ENCODE results near the gene SUSD3.
"Not testable (repeated sequence)": the region's sequence is repeated elsewhere in the genome, so short reads cannot be mapped to it uniquely, and the experiment has no call there.

Gene SUSD3

DNA sequence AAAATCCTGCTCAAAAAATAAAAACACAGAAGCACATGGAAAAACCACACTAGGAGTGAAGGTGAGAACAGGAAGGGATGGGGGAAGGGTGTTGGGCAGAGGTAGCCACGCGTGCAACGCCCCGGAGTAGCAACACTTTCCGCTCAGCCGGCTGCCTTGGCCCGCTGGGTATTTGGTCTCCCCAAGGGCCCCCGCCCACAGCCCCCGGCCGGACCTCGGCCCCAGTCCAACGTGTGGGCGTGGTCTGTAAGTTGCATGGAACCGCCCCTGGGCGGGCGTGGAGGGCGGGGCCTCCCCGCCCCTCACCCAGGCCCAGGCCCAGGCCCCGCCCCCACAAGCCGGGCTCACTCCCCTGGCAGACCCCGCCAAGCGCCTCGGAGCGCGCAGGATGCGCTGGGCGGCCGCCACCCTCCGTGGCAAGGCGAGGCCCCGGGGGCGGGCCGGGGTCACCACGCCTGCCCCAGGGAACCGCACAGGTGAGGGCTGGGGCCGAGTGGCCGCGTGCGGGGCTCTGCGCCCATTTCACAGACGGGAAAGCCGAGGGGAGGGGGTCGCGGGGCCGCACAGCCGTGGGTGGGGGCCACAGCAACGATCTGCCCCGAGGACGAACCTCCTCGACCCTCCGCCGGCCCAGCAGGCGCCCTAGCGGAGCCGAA lies at the start of gene SUSD3:
SUSD3 (plus strand) TSS at position 347 of the 656 bp plus-strand sequence; CDS start at position 389, 42 bp downstream.
- no peak for DNase-seq (ENCODE audit: low read depth in 2 of 2)

DNA sequence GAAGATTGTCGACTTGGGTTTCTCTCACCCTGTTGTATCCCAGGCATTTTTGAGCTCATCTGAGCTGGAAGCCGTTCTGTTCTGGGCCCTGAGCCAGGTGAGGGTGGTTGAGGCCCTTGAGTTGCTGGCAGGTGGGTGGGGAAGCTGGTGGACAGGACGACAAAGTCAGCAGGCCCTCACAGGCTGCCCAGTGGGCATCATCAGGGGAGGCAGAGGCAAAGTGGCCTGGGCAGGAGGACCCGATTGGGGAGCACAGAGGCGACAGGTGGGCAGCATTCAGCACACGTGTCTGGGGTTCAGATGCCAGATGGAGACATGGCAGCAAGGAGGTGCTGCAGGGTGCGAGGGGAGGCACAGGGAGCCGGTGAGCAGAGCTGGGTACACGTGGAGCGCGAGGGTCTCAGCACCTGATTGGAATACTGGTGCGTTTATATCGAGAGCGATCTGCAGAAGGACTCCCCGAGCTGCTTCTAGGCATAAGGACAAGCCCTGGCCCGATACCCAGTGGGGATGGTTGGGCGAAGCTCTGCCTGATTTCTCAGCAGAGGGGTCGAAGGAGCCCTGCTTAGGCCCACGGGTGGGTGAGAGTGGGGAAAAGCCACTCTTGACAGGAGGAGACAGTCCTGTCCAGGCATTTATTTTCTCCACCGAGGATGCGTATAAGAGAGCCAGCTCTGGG lies 49.0 kb upstream of the SUSD3 start:
- no peak for DNase-seq (ENCODE audit: low read depth in 2 of 2)

- no peak for DNase-seq (ENCODE audit: low read depth in 2 of 2)
These were observed 48.4 kb upstream of the SUSD3 start for GRCh38 chr9:93010056-93010455.

GRCh38 chr9:93010704-93011103 lies 47.8 kb upstream of the SUSD3 start:
- no peak for DNase-seq (ENCODE audit: low read depth in 2 of 2)

DNA sequence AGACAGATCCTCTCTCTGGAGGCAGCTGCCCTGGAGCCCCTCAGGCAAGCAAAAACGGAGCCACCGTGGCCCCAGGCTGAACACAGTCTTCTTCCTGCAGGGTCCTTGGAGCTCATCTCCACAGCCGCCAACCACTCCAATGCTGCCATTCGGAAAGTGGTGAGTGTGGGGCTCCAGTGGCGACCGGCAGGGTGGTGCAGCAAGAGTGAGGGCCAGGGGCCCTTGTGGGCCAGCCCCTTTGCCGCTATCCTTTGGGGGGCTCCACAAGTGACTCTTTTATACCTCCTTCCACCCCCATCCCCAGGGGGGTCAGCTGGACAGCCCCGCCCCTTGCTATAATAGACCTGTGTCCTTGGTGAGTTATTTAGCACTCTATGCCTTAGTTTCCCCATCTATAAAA lies 47.4 kb upstream of the SUSD3 start:
- no peak for DNase-seq (ENCODE audit: low read depth in 2 of 2)

- DNase-seq (ENCODE audit: low read depth in 2 of 2): no peak
These were observed 45.3 kb upstream of the SUSD3 start for GRCh38 chr9:93012963-93013855.

DNA sequence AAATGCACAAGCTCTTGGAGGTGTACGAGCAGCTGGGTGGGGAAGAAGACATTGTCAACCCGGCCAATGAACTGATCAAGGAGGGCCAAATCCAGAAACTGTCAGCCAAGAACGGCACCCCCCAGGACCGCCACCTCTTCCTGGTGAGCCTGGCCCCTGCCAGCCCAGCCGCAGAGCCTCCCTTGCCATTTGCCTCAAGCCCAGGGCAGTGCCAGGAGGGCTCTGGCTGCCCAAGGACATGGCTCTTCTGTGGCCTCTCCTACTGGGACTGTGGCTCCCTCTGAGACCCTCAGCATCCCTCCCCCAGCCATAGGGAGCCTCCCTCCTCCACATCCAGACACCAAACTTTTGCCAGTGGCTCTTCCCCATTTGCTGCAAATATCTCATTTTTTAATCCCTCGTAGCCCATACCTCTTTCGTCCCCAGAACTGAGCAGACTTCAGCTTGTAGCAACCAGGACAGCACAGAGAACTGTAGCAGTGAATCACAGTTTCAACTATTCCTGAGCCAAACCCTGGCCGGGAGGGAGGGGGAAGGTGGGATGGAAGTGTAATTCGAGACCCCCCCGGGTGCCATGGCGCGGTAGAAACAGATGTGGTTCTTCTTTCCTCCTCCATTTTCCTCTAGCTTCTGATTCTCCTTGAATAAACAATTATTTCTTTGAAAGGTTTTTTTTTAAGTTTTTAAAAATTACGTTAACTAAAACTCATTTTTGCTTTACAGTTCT lies 44.5 kb upstream of the SUSD3 start:
- DNase-seq (ENCODE audit: low read depth in 2 of 2): no peak

- not testable (repeated sequence) for DNase-seq (ENCODE audit: low read depth in 2 of 2)
These were observed 43.3 kb upstream of the SUSD3 start for GRCh38 chr9:93015190-93015589.

GRCh38 chr9:93017621-93018020 lies 40.9 kb upstream of the SUSD3 start:
- DNase-seq (ENCODE audit: low read depth in 2 of 2): no peak

- no peak for DNase-seq (ENCODE audit: low read depth in 2 of 2)
These were observed 38.4 kb upstream of the SUSD3 start for GRCh38 chr9:93020151-93020550.

GRCh38 chr9:93020771-93021670 lies 37.5 kb upstream of the SUSD3 start:
- no peak for DNase-seq (ENCODE audit: low read depth in 2 of 2)

- no peak for DNase-seq (ENCODE audit: low read depth in 2 of 2)
These were observed 36.4 kb upstream of the SUSD3 start for GRCh38 chr9:93022066-93022465.

DNA sequence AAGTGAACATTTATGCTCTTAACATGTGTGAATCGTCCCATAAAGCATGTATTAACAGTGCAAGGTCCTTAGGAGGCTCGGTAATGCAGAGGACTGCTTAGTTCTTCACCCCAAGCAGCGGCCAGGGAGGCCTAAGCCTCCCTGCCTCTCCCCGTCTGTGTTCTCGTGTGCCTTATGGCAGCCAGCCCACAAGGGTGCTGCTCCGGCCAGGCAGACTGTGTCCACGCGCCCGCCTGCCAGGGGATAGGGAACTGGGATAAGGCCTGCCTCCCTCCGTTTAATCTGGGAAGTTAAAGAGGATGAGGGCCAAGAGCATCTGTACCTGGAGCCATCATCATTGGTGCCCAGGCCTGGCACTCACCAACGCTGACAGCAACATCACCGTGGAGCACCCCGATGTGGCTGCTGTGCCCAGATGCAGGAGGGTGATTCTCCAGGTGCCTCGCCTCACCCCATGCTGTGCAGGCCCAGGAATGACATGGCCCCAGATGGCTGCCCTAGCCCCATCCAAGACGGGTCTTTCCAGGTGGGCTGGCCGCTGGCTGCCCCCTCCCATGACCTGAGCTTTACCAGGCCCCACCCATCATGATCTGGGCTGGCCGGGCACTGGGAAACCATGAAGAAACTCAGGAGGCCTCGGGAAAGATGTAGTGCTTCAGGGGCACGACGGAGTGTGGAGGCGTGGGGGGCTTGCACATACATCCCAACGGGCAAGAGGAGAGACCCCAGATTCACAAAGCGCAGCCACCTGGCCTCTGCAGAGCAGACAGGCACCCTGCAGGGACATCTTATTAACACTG lies 35.6 kb upstream of the SUSD3 start:
- DNase-seq (ENCODE audit: low read depth in 2 of 2): no peak

DNA sequence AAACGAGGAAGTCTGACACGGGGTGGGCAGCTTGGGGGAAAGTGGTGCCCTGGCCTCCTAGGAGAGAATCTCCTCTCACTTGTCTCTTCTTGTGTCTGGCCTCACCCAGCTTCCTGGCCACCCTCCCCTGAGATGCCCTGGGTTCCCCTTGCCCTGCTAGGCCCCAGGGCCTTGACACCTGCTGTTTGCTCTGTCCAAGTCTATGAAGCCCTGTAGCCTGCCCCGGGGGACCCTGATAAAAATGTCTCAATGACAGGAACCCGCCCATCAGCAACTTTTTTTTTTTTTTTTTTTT lies 35.0 kb upstream of the SUSD3 start:
- no peak for DNase-seq (ENCODE audit: low read depth in 2 of 2)

DNA sequence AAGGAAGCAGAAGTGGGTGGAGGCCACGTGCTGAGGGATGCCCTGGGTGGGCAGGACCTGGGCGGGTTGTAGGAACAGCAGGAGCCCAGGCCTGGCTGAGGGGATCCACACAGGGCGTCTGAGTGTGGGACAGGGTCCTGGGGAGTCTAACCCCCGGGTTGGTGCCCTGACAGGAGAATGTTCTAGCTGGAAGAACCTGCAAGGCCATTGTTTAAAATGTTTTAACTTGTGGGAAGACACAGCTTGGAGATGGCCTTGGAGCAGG lies 33.9 kb upstream of the SUSD3 start:
- no peak for DNase-seq (ENCODE audit: low read depth in 2 of 2)

- no peak for DNase-seq (ENCODE audit: low read depth in 2 of 2)
These were observed 33.4 kb upstream of the SUSD3 start for GRCh38 chr9:93024986-93025630.

GRCh38 chr9:93025736-93026135 lies 32.8 kb upstream of the SUSD3 start:
- no peak for DNase-seq (ENCODE audit: low read depth in 2 of 2)

DNA sequence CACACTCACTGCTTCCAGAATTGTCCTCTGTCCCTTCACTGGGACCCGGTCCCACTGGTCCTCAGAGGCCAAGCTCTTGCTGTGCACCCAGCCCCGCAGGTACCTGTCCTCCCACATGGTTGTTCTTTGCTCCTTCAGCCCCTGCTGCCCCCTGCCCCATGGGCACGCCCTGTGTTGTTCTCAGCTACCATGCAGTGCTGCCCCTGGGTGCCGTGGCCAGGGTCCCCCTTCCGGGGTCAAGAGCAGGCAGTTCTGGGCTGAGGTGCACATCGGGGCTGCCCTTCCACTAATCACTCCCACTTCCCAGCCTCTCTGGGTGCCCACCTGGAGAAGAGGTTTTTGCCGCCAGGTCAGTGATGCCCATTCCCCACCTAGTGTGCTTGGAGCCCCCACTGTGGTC lies 31.9 kb upstream of the SUSD3 start:
- no peak for DNase-seq (ENCODE audit: low read depth in 2 of 2)

GRCh38 chr9:93027750-93028149 lies 30.8 kb upstream of the SUSD3 start:
- DNase-seq (ENCODE audit: low read depth in 2 of 2): no peak

- no peak for DNase-seq (ENCODE audit: low read depth in 2 of 2)
These were observed 30.0 kb upstream of the SUSD3 start for GRCh38 chr9:93028448-93029006.

Data from fibroblast of skin of left biceps (primary cell).